Prostate gland (tissue), 2 donors: ENCODE results near the gene FBXL3. TPM values are rescaled to one million over a fixed set of nuclear protein-coding genes. Genes with fewer than 3 reads are reported as not detected.
A peak's percentile ranks its signal among the peaks of the same experiment; 100 is the strongest.

ENCODE experiments used
- DNase-seq: peaks from one replicate; pipeline ENCODE4 v3.0.0-alpha.2; 2019; ENCODE audit warnings: low spot score
- H3K27ac ChIP-seq, 2 donors: fragments of 200-600 bp; sonication (generic); 2 replicates each; pipeline ENCODE4 v1.5.1; 2017 to 2019
- H3K27me3 ChIP-seq: fragments of 200-600 bp; sonication (generic); replicated peaks from 2 replicates; pipeline ENCODE4 v1.5.1; 2019; ENCODE audit not compliant: insufficient read depth
- H3K36me3 ChIP-seq, 2 donors: fragments of 200-600 bp; sonication (generic); 1 replicate in 1 of 2; 2 replicates in 1 of 2; pipeline versions ENCODE4 v1.5.1 to v1.8.1; 2017 to 2019
- H3K4me1 ChIP-seq: fragments of 200-600 bp; sonication (generic); replicated peaks from 2 replicates; pipeline ENCODE4 v1.5.1; 2019
- H3K4me3 ChIP-seq, 2 donors: fragments of 200-600 bp; sonication (generic); 2 replicates each; pipeline ENCODE4 v1.5.1; 2017 to 2019
- H3K9me3 ChIP-seq: fragments of 200-600 bp; sonication (generic); 2 replicates; pipeline ENCODE4 v1.5.1; 2017
- POLR2A ChIP-seq: fragments of 450-650 bp; IDR thresholded peaks from one replicate; pipeline ENCODE4 v1.6.1; 2016; ENCODE audit warnings: antibody characterized with exemption, mild to moderate bottlenecking
- POLR2AphosphoS5 ChIP-seq: sonication (generic); formaldehyde crosslinking; IDR thresholded peaks from one replicate; pipeline ENCODE4 v1.6.1; 2017; ENCODE audit warnings: antibody characterized with exemption
- WGBS: methylation state at CpG from one replicate; pipeline ENCODE4 v1.1.5; 2018; 5-methylcytosine and 5-hydroxymethylcytosine counted together
- intact Hi-C: fragments of 100-400 bp; cut with DNase I; formaldehyde crosslinking; loops from one replicate; pipeline ENCODE4 v1.14.2; 2022
- total RNA-seq, 2 donors: library from RNA; depleted of rRNA; stranded (reverse); fragments of >200 nt; gene quantifications; one replicate each; pipeline ENCODE4 v1.1.0, GENCODE V29; 2016
- TF ChIP-seq, protein P1 (sequence below), 4 experiments: fragments of 200-600 bp in 2 of 4; fragments of 450-650 bp in 2 of 4; sonication (generic) in 2 of 4; IDR thresholded peaks; 1 replicate in 3 of 4; 2 replicates in 1 of 4; pipeline ENCODE4 v1.5.1; 2016 to 2019; ENCODE audit warnings: antibody characterized with exemption in 4 of 4, mild to moderate bottlenecking in 2 of 4, moderate library complexity in 2 of 4

FBXL3 gene
- total RNA-seq, 2 donors from 2014 or later, result 85.6 to 113 TPM

DNA sequence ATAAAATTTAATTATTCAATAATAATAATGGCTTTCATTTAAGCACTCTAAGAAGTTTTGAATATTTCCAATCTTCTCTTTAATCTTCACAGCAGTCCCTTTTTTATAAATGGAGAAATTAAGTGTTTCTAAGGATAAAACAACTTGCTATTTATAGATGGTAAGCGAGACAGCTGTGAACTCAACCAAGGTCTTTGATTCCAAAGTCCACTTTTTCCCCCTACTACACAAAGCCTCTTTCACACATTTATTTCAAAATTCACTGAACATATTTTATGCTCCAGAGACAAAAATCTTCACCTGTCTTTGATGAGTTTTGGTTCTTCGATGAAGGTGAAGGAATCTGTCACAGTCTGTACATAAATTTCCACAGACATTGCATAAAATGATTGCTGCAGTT is 34.4 kb upstream of the FBXL3 start:
- no peaks in the 10 kb centered on the region for H3K27me3 ChIP-seq
- 96% methylated on average over 2 of the region's 2 CpGs for WGBS
- no peak overlapping the region for H3K27ac ChIP-seq
- intact Hi-C loops, result no loop called here
- H3K36me3 ChIP-seq, result no peaks in the 10 kb centered on the region
- H3K4me1 ChIP-seq, result no peaks in the 10 kb centered on the region
- H3K4me3 ChIP-seq, result no peak overlapping the region
- no peaks in the 10 kb centered on the region for H3K9me3 ChIP-seq
- DNase-seq, result no peak
- TF ChIP-seq POLR2AphosphoS5 (no peak), POLR2A (no peak)
- TF ChIP-seq, protein P1, sequence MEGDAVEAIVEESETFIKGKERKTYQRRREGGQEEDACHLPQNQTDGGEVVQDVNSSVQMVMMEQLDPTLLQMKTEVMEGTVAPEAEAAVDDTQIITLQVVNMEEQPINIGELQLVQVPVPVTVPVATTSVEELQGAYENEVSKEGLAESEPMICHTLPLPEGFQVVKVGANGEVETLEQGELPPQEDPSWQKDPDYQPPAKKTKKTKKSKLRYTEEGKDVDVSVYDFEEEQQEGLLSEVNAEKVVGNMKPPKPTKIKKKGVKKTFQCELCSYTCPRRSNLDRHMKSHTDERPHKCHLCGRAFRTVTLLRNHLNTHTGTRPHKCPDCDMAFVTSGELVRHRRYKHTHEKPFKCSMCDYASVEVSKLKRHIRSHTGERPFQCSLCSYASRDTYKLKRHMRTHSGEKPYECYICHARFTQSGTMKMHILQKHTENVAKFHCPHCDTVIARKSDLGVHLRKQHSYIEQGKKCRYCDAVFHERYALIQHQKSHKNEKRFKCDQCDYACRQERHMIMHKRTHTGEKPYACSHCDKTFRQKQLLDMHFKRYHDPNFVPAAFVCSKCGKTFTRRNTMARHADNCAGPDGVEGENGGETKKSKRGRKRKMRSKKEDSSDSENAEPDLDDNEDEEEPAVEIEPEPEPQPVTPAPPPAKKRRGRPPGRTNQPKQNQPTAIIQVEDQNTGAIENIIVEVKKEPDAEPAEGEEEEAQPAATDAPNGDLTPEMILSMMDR (IDR thresholded peaks at IDR 0.05), result no peak

DNA sequence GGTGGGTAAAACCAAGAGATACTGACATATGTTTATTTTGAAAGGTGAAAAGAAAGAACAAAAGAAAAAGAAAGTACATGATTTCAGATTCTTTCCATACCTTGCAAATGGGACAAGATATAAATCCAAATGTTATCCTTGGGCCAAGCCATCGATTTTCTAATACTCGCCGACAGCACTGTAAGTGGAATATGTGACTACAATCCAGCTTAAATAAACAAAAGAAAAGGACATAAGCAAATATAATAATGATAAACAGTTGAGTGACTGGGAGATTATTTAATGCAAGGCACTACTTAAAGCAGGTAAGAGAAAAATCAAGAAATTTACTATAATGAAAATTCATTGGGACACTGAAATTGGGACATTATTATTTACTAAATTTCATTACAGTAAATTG is 29.9 kb upstream of the FBXL3 start:
- H3K27ac ChIP-seq, result peak overlapping the region in 1 of 2 donors; percentile 67
- H3K36me3 ChIP-seq, result no peaks in the 10 kb centered on the region
- no peaks in the 10 kb centered on the region for H3K27me3 ChIP-seq
- no peak overlapping the region for H3K4me3 ChIP-seq
- H3K9me3 ChIP-seq, result no peaks in the 10 kb centered on the region
- WGBS, result 64% methylated on average over 3 of the region's 3 CpGs
- DNase-seq, result no peak
- intact Hi-C loops, result no loop called here
- TF ChIP-seq POLR2AphosphoS5 (no peak), POLR2A (no peak)
- TF ChIP-seq, protein P1 (IDR thresholded peaks at IDR 0.05), result no peak
- no peaks in the 10 kb centered on the region for H3K4me1 ChIP-seq

DNA sequence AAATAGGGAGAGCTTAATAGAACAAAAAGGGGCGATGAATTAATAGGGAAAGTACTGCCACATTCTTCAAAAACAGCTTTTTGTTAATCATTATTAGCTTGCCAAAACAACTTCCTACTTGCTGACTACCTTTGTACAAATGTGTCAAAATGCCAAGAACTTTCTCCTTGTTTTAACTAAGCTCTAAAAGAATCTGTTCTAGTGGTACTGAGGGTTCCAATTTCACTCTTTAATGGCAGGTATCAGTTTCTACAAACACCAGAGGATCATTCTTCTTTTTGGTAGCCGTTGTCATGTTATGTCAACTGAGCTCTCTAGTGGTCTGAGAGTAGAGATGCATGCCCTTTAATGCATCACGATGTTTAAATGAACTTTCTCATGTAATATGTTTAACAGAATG is 29.4 kb upstream of the FBXL3 start:
- no peak for DNase-seq
- Histone ChIP-seq H3K4me3 (no peak overlapping the region), H3K9me3 (no peaks in the 10 kb centered on the region), H3K4me1 (no peaks in the 10 kb centered on the region), H3K27ac (peak overlapping the region in 1 of 2 donors; percentile 67), H3K36me3 (no peaks in the 10 kb centered on the region), H3K27me3 (no peaks in the 10 kb centered on the region)
- WGBS, result 35% methylated on average over 3 of the region's 3 CpGs
- intact Hi-C loops, result no loop called here
- TF ChIP-seq, protein P1 (IDR thresholded peaks at IDR 0.05), result no peak
- TF ChIP-seq POLR2AphosphoS5, result no peak
- no peak for TF ChIP-seq POLR2A

DNA sequence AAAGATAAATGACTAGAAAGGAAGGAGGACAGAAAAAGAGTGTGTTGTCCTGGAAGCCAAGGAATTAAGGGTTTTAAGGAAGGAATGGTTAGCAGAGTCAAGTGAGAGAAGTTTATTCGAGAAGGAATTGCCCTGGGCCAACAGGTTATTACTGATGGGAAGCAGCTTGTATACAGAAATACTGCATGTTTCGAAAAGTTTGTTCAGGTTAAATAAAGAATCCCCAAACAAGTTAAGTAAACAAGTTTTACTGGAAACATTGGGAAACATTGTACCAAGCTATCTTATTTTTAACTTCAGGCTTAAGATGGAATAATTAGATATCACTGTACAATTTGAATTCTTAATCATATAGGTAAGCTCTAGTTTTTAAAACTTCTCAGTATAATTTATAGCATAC is 28.2 kb upstream of the FBXL3 start:
- Histone ChIP-seq H3K27me3 (no peaks in the 10 kb centered on the region), H3K9me3 (no peaks in the 10 kb centered on the region), H3K36me3 (no peaks in the 10 kb centered on the region), H3K4me1 (no peaks in the 10 kb centered on the region), H3K27ac (peak overlapping the region in 1 of 2 donors; percentile 67), H3K4me3 (no peak overlapping the region)
- TF ChIP-seq, protein P1 (IDR thresholded peaks at IDR 0.05), result no peak
- TF ChIP-seq POLR2AphosphoS5, result peak; percentile 75
- WGBS, result 37% methylated on average over 2 of the region's 2 CpGs
- peak; percentile 49 for DNase-seq
- intact Hi-C loops, result no loop called here

DNA sequence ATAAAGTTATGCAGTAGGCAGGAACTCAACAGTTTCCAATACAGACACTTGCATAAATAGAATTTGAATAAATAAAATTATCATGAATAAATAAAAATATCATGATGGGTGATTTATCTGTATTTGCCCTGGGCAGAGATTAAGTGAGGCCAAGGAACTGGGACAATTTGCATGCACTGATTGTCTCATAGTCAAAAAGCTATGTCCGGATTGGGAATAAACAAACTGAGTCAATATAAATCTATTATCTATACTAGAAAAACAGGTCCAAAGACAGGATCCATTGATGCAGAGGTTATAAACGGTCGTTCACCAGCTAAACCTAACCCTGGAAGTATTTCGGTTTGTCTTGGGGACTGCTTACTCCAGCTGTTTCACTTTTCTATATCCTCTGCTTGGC is 26.2 kb upstream of the FBXL3 start:
- H3K9me3 ChIP-seq, result no peaks in the 10 kb centered on the region
- 65% methylated on average over 4 of the region's 4 CpGs for WGBS
- H3K4me1 ChIP-seq, result no peaks in the 10 kb centered on the region
- no peaks in the 10 kb centered on the region for H3K36me3 ChIP-seq
- TF ChIP-seq, protein P1 (IDR thresholded peaks at IDR 0.05), result no peak
- TF ChIP-seq POLR2A, result no peak
- TF ChIP-seq POLR2AphosphoS5, result no peak
- no peak overlapping the region for H3K27ac ChIP-seq
- no peak for DNase-seq
- H3K27me3 ChIP-seq, result no peaks in the 10 kb centered on the region
- intact Hi-C loops, result no loop called here
- H3K4me3 ChIP-seq, result no peak overlapping the region
